ES-I3 (cell line): ENCODE data around the gene PHF8.
A peak's percentile ranks its signal among the peaks of the same experiment; 100 is the strongest.

Experiments
- H3K36me3 ChIP-seq: 2 replicates; pipeline ENCODE4 v1.6.1; 2013; ENCODE audit warnings: mild to moderate bottlenecking, low read length, control low read depth, moderate library complexity; ENCODE audit not compliant: insufficient read depth
- H3K4me1 ChIP-seq: 2 replicates; pipeline ENCODE4 v1.6.1; 2013; ENCODE audit warnings: mild to moderate bottlenecking, control low read depth, low read length; ENCODE audit not compliant: insufficient read depth
- H3K9ac ChIP-seq: 2 replicates; pipeline ENCODE4 v1.6.1; 2013; ENCODE audit warnings: low read depth, mild to moderate bottlenecking, low read length, moderate library complexity
- H3K9me3 ChIP-seq: 2 replicates; pipeline ENCODE4 v1.6.1; 2013; ENCODE audit warnings: mild to moderate bottlenecking, low read length, moderate library complexity; ENCODE audit not compliant: control insufficient read depth, insufficient read depth

PHF8 gene

DNA sequence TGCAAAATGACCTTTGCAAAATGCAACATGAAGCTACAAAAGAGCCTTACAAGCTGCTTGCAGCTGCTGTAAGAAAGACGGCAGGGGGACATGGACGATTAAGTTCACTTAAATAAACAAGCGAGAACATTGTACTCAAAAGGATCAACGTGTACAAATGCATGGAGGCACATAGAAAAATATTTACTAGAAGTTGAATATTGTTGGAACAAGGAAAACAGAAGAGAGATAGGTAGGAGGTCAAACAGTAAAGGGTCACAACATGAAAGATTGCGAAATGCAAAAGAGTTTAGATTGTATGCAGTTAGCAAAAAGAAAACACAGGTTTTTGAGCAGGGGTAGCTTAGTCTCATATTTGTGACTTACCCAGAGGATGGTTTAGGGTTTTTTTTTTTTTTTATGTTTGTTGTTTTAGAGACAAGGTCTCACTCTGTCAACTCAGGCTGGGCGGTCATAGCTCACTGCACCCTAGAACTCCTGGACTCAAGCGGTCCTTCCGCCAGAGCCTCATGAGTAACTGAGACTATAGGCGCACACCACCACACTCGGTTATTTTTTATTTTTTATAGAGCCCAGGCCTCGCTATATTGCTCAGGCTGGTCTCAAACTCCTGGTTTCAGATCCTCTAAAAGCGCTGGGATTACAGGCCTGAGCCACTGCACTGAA is 1.4 kb upstream of the PHF8 start:
- peaks cover 8% of the 10 kb centered on the region for H3K4me1 ChIP-seq
- peaks cover 2% of the 10 kb centered on the region; the same call in 1 of the 2 replicates for H3K36me3 ChIP-seq
- no peaks in the 10 kb centered on the region for H3K9me3 ChIP-seq
- H3K9ac ChIP-seq = 0 out of 2 replicates have a peak overlapping the region, but pooled peaks have one; percentile 86

DNA sequence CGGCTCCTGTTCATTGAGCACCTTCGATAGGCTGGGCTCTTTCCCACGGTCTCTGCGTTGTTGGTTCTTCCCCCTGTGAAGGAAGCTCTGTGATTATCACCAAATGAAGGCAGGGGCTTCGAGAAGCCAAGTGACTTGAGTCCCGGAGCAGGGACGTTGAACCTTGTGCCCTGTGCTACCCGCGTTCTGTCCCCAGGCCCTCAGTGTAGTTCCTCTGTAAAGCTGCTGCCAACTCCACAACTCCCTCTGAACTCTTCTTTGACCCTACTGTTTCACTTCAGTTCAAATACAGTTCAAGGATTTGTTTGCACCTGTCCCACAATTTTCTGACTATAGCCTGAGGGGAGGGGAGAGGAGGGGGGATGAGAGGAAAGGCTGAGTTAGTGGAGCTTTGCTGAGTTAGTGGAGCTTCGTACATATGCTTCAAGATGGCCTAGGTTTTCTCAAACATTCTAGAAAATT is 635 bp upstream of the PHF8 start:
- peak overlapping the region; percentile 86 for H3K9ac ChIP-seq
- H3K4me1 ChIP-seq = peaks cover 8% of the 10 kb centered on the region
- peaks cover 2% of the 10 kb centered on the region; the same call in 1 of the 2 replicates for H3K36me3 ChIP-seq
- no peaks in the 10 kb centered on the region for H3K9me3 ChIP-seq

GRCh38 chrX:54043541-54044125 is 640 bp downstream of the PHF8 start:
- Histone ChIP-seq H3K36me3 (peaks cover 2% of the 10 kb centered on the region; the same call in 1 of the 2 replicates), H3K9me3 (no peaks in the 10 kb centered on the region), H3K9ac (peak overlapping the region; percentile 86), H3K4me1 (peaks cover 6% of the 10 kb centered on the region)

- Histone ChIP-seq H3K4me1 (no peaks in the 10 kb centered on the region), H3K9ac (peak overlapping the region; percentile 86), H3K9me3 (no peaks in the 10 kb centered on the region), H3K36me3 (peaks cover 2% of the 10 kb centered on the region; the same call in 1 of the 2 replicates)
These were observed 1.2 kb downstream of the PHF8 start for GRCh38 chrX:54043056-54043455.

DNA sequence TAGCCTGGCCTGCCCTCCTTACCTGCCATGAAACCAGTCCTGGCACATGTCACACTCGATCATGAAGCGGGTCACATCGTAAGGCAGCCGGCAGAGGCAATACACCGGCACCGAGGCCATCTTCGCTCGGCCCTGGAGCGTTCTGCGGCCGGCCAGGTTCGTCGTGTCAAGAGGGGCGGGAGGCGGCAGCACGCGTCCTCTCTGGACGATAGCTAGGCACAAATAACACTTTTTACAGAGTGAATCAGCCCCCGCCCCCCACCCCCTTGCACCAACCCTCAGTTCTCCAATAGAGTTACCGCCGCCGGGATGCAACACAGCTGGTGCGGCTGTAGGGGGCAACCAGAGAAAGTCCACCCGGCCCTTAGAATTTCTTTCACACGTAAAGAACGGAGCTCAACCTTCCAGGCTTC is 1.7 kb downstream of the PHF8 start:
- Histone ChIP-seq H3K36me3 (peaks cover 2% of the 10 kb centered on the region; the same call in 1 of the 2 replicates), H3K4me1 (no peaks in the 10 kb centered on the region), H3K9me3 (no peaks in the 10 kb centered on the region), H3K9ac (peak overlapping the region; percentile 35; the same call in 1 of the 2 replicates)

DNA sequence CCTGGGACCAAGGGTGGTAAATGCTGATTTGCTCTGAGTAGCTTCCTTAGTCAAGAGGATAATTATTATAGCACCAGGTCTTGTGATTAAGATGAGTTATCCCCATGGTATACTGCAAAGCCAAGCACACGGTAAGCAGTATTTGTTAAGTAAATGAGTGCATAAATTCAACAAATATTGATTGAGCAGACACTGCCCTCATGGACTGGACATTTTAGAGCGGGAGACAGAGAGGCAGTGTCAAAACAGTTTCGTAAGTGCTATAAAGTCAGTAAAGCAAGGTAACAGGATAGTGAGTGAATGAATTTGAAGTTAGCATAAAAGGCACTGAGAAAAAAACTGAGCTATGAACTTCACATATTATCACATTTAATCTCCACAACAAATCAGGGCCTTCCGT is 13.9 kb downstream of the PHF8 start:
- H3K36me3 ChIP-seq = 0 out of 2 replicates have a peak, but pooled peaks cover 6% of the 10 kb centered on the region
- no peaks in the 10 kb centered on the region for H3K4me1 ChIP-seq
- no peak overlapping the region for H3K9ac ChIP-seq
- no peaks in the 10 kb centered on the region for H3K9me3 ChIP-seq

DNA sequence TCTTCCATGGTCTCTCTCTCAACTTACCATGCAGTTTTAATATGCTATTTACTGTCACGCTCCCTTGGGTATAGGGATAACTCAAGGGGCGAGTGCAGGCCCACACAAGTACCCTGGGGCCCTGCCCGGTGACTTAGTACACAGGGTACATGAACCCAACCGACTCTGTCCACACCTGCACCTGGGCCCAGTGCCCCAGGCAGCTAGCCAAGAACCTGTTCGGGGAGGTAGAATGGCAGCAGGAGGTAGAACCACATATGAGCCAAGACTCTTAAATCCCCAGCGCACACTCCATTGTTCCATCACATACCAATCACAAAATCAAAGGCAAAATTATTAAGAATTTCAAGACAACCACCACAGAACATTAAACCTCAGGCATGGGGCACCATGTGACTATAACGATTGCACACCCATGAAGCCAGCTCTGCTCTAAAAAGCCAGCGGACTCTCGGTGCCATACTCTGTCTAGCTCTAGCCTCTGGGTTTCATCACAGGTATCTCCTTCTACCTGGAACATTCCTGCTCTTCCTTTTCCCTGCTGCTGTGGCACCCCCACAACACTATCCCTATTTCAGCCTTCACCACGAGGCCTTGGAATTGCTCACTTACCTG is 14.6 kb downstream of the PHF8 start:
- Histone ChIP-seq H3K9ac (no peak overlapping the region), H3K36me3 (0 out of 2 replicates have a peak, but pooled peaks cover 6% of the 10 kb centered on the region), H3K4me1 (no peaks in the 10 kb centered on the region), H3K9me3 (no peaks in the 10 kb centered on the region)

DNA sequence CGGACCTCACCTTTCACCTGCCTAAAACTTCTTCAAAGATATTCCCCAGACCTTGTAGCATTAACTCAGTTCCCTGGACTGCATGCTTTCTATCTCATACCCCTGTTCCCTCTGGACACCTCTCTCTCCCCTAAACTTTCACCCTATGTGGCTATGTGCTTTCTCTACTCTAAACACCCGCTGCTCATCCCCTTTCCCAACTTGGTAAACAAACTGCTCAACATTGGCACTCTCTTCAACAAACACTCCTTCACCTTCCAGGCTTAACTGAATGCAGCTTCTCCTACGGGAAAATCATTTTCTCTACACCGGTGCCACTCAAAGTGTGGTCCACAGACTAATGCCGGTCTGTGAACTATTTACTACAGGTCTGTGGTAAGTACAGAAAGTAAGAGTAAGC is 19.9 kb downstream of the PHF8 start:
- no peaks in the 10 kb centered on the region for H3K9me3 ChIP-seq

DNA sequence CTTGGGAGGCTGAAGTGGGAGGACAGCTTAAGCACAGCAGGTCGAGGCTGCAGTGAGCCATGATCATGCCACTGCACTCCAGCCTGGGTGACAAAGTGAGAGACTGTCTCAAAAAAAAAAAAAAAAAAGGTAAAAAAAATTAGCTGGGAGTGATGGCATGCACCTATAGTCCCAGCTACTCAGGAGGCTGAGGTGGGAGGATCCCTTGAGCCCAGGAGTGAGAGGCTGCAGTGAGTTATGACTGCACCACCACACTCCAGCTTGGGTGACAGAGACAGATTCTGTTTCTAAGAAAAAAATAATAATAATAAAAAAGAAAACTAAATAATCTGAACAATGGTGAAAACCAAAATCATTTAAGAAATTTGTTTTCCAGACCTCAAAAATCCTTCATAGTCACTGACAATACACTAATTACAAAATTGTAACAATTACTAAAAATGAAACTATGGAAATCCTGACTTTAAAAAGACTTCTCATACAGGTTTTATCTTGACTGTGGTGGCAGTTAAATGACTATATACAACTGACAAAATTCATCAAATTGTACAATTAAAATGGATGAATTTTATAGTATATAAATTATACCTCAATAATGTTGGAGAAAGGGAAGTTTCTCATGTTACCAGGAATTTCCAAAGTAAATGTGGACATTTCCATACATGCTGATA is 31.3 kb downstream of the PHF8 start:
- Histone ChIP-seq H3K9ac (no peak overlapping the region), H3K4me1 (no peaks in the 10 kb centered on the region), H3K36me3 (no peaks in the 10 kb centered on the region; the same call in 1 of the 2 replicates), H3K9me3 (no peaks in the 10 kb centered on the region)

More for the DNA sequence above, 19.9 kb downstream of the PHF8 start:
- Histone ChIP-seq H3K9ac (no peak overlapping the region), H3K4me1 (no peaks in the 10 kb centered on the region), H3K36me3 (no peaks in the 10 kb centered on the region)

DNA sequence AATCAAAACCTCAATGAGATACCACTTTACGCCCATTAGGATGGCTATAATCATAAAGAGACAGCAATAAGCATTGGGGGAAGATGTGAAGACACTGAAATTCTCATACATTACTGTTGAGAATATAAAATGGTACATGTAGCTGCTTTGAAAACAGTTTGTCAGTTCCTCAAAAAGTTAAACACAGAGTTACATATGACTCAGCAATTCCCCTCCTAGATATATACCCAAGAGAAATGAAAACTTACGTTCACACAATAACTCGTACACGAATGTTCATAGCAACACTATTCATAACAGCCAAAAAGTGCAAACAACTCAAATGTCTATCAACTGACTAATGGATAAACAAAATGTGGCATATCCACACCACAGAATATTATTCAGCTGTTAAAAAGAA is 36.6 kb downstream of the PHF8 start:
- Histone ChIP-seq H3K4me1 (no peaks in the 10 kb centered on the region), H3K9ac (no peak overlapping the region), H3K36me3 (no peaks in the 10 kb centered on the region; the same call in 1 of the 2 replicates), H3K9me3 (no peaks in the 10 kb centered on the region)

DNA sequence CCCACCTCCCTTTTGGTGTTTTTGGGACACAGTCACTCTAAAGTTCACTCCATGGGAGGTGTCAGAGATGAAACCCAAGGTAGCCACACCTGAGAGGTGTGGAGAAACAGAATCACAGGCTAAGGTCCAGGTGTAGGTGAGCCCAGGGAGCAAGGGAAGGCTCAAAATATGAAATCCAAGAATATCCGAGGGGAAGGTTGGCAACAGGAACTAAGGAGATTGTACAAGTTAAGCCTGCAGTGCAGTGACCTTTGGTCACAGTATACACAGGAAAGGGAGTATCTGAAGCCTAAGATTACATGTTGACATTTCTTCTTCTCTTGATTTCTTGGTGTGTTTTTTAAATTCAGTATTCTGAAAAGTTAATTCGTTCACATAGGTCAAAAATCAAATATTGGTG is 46.5 kb downstream of the PHF8 start:
- Histone ChIP-seq H3K9ac (no peak overlapping the region), H3K36me3 (peaks cover 4% of the 10 kb centered on the region; the same call in 1 of the 2 replicates), H3K9me3 (no peaks in the 10 kb centered on the region), H3K4me1 (no peaks in the 10 kb centered on the region)

DNA sequence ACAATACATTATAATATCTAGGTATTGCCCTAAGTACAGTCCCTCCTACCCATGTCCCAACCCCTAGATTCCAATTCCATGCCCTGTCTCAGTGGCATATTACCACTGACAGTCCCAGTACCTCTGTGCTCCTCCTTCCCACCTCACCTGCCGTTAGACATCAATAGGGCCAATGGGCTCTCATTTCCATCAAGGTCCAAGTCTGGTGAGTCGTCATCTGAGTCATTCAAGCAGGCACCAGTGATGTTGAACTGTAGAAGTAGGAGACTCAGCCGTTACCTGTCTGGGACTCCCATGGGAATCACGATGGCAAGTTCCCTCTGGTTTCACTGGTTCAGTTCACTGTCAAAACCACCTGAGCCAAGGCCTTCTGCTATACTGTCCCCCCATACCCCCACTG is 51.7 kb downstream of the PHF8 start:
- Histone ChIP-seq H3K4me1 (no peaks in the 10 kb centered on the region), H3K9ac (no peak overlapping the region), H3K9me3 (no peaks in the 10 kb centered on the region), H3K36me3 (peaks cover 5% of the 10 kb centered on the region; the same call in 1 of the 2 replicates)

GRCh38 chrX:53990171-53990570 is 54.1 kb downstream of the PHF8 start:
- no peaks in the 10 kb centered on the region for H3K9me3 ChIP-seq
- H3K36me3 ChIP-seq = peaks cover 8% of the 10 kb centered on the region
- no peak overlapping the region for H3K9ac ChIP-seq
- H3K4me1 ChIP-seq = no peaks in the 10 kb centered on the region

DNA sequence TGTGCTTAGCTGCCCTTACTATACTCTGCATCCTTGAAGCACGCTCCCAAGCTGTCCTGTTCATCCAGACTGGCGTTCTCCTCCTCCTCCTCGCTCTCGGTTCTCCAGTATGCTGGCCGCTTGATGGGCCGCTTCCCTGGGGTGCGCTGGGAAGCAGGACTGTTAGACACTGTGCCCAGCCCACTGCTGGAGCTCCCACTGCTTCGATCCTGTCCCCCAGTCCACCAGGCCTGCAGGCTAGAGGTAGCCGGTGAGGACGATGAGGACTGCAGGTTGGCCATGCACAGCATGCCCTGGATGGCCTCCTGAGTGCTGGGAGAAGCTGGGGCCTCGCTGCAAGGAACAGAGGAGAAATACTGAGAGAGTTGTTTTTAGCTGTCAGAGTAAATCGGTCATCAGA is 59.4 kb downstream of the PHF8 start:
- Histone ChIP-seq H3K36me3 (peaks cover 4% of the 10 kb centered on the region; the same call in 1 of the 2 replicates), H3K9me3 (no peaks in the 10 kb centered on the region), H3K4me1 (no peaks in the 10 kb centered on the region), H3K9ac (no peak overlapping the region)
